Adrenal gland (tissue), 5 donors: ENCODE measurements around the gene VSIR.

Experiments
- CTCF ChIP-seq, 6 experiments: fragments of 450-650 bp in 4 of 6; fragments of 200-600 bp in 2 of 6; sonication (generic) in 1 of 6; IDR thresholded peaks; 1 replicate in 5 of 6; 2 replicates in 1 of 6; pipeline versions ENCODE4 v1.5.1 to v1.8.0; 2016 to 2021; ENCODE audit warnings: antibody characterized with exemption in 6 of 6, mild to moderate bottlenecking in 2 of 6, moderate library complexity in 1 of 6
- POLR2A ChIP-seq, 2 donors: fragments of 450-650 bp; IDR thresholded peaks; one replicate each; pipeline ENCODE4 v1.6.1; 2017; ENCODE audit warnings: antibody characterized with exemption in 2 of 2, mild to moderate bottlenecking in 2 of 2, moderate library complexity in 1 of 2
- donor health status: DM: no; HTN: no; CAD: no.

- no peak for TF ChIP-seq POLR2A (IDR thresholded peaks at IDR 0.05)
- no peak for TF ChIP-seq CTCF (IDR thresholded peaks at IDR 0.05)
These were observed 24.4 kb upstream of the VSIR start for GRCh38 chr10:71797533-71798307.
